T-helper 22 cell (primary cell): ENCODE results near the gene CCL11.

Experiments
- DNase-seq: peaks from one replicate; pipeline ENCODE4 v3.0.0-alpha.2; 2020; ENCODE audit warnings: low read depth

The CCL11 gene

GRCh38 chr17:34285286-34285792 lies at the start of gene CCL11:
Gene CCL11 (plus strand): TSS chr17:34285742. CDS start chr17:34285809, 67 bp downstream.
- no peak for DNase-seq

- no peak for DNase-seq
Measured at GRCh38 chr17:34236281-34236892, 49.2 kb upstream of the CCL11 start.

GRCh38 chr17:34237458-34237857 lies 48.1 kb upstream of the CCL11 start:
- DNase-seq = no peak

GRCh38 chr17:34241062-34241461 lies 44.5 kb upstream of the CCL11 start:
- DNase-seq = no peak

- DNase-seq = no peak
Measured at GRCh38 chr17:34242587-34243363, 42.8 kb upstream of the CCL11 start.

GRCh38 chr17:34243364-34244320 lies 41.9 kb upstream of the CCL11 start:
- no peak for DNase-seq

- DNase-seq = no peak
Measured at GRCh38 chr17:34245351-34245905, 40.1 kb upstream of the CCL11 start.

GRCh38 chr17:34246446-34246845 lies 39.1 kb upstream of the CCL11 start:
- no peak for DNase-seq

- DNase-seq = no peak
Measured at GRCh38 chr17:34246881-34247280, 38.7 kb upstream of the CCL11 start.

GRCh38 chr17:34248511-34249024 lies 37.0 kb upstream of the CCL11 start:
- no peak for DNase-seq

- no peak for DNase-seq
Measured at GRCh38 chr17:34249061-34249460, 36.5 kb upstream of the CCL11 start.

GRCh38 chr17:34249478-34249877 lies 36.1 kb upstream of the CCL11 start:
- DNase-seq = no peak

- DNase-seq = no peak
Measured at GRCh38 chr17:34251186-34251585, 34.4 kb upstream of the CCL11 start.

GRCh38 chr17:34252095-34252443 lies 33.5 kb upstream of the CCL11 start:
- DNase-seq = no peak

GRCh38 chr17:34252444-34253138 lies 33.0 kb upstream of the CCL11 start:
- no peak for DNase-seq

GRCh38 chr17:34253139-34253525 lies 32.4 kb upstream of the CCL11 start:
- DNase-seq = no peak

GRCh38 chr17:34254146-34254545 lies 31.4 kb upstream of the CCL11 start:
- DNase-seq = no peak

- DNase-seq = no peak
Measured at GRCh38 chr17:34254651-34255380, 30.7 kb upstream of the CCL11 start, which contains the start of gene CCL2. Gene CCL2 (plus strand): TSS chr17:34255285. CDS start chr17:34255350, 65 bp downstream.

GRCh38 chr17:34255381-34255732 lies 30.2 kb upstream of the CCL11 start:
- no peak for DNase-seq

GRCh38 chr17:34255841-34256240 lies 29.7 kb upstream of the CCL11 start:
- no peak for DNase-seq
